ENCODE data around the gene AOX1. TPM values are rescaled to one million over a fixed set of nuclear protein-coding genes. Genes with fewer than 3 reads are reported as not detected.

The AOX1 gene
- total RNA-seq, 1 experiment from 2014 or later: 3.5 TPM

DNA sequence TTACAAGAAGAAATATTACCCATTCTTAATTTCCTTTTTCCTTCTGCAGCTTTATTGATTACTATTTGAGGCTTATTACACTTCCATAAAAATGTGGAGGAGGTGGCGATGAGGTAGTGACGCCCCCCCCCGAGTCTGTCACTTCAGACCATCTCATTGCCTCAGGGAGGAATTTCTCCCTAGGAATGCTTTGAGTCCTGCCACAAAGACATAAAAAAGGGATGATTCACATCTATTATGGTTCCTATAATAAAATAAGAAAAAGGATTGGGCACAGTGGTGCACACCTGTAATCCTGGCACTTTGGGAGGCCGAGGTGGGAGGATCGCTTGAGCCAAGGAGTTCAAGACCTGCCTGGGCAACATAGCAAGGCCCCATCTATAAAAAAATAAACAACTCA lies 93.7 kb downstream of the AOX1 start:
- Histone ChIP-seq H3K4me1 (ENCODE audit: insufficient read depth, low read length) (no peaks in the 10 kb centered on the region), H3K9ac (ENCODE audit: extremely low read depth, insufficient read length, low read length) (no peak overlapping the region), H3K56ac (ENCODE audit: insufficient read length, low read depth, low read length) (no peak overlapping the region), H2BK120ac (ENCODE audit: low read depth, low read length, poor library complexity, severe bottlenecking) (no peak overlapping the region), H4K8ac (replicated peaks; ENCODE audit: insufficient read length, low read depth, low read length) (no peak overlapping the region), H2BK12ac (ENCODE audit: insufficient read length, low read depth, low read length) (no peak overlapping the region), H3K4ac (ENCODE audit: low read depth, low read length) (no peak overlapping the region), H4K91ac (ENCODE audit: insufficient read length, low read depth, low read length) (no peak overlapping the region), H3K9me3 (ENCODE audit: control insufficient read depth, low read depth, low read length) (no peaks in the 10 kb centered on the region), H2BK5ac (ENCODE audit: insufficient read length, low read length) (no peak overlapping the region), H3K23me2 (ENCODE audit: insufficient read length, low read depth, low read length, poor library complexity, severe bottlenecking) (no peaks in the 10 kb centered on the region), H3K4me2 (ENCODE audit: insufficient read depth, insufficient read length, low read length) (no peak overlapping the region), H4K20me1 (ENCODE audit: control insufficient read depth, insufficient read depth, insufficient read length) (no peaks in the 10 kb centered on the region), H3K27me3 (ENCODE audit: insufficient read depth, low read length) (no peaks in the 10 kb centered on the region), H3K23ac (ENCODE audit: insufficient read length, low read depth, low read length) (no peak overlapping the region), H2AFZ (ENCODE audit: low read length) (no peak overlapping the region), H3T11ph (ENCODE audit: low read length) (no peak overlapping the region), H3K18ac (ENCODE audit: insufficient read length, low read depth, low read length) (no peak overlapping the region), H2BK15ac (ENCODE audit: low read depth, low read length) (no peak overlapping the region), H3K27ac (ENCODE audit: insufficient read length, low read depth, low read length) (no peak overlapping the region), H3K79me1 (ENCODE audit: insufficient read depth, low read depth, low read length, poor library complexity, severe bottlenecking) (no peaks in the 10 kb centered on the region), H2BK20ac (ENCODE audit: low read depth, low read length, poor library complexity, severe bottlenecking) (no peak overlapping the region), H2AK5ac (ENCODE audit: insufficient read length, low read length) (no peak overlapping the region), H4K5ac (ENCODE audit: insufficient read length, low read depth, low read length) (no peak overlapping the region), H3K14ac (ENCODE audit: insufficient read depth, low read length) (no peak overlapping the region), H3K79me2 (ENCODE audit: insufficient read depth, low read length) (no peaks in the 10 kb centered on the region)
- Mint-ChIP-seq H3K4me3 (no peak overlapping the region), H3K9me3 (no peaks in the 10 kb centered on the region), H3K36me3 (ENCODE audit: insufficient read depth in 1 of 3, low read depth in 3 of 3) (no peaks in the 10 kb centered on the region), H3K27ac (no peak overlapping the region), H3K4me1 (peaks cover 0 to 4% of the 10 kb centered on the region in 2 experiments; a peak in 3 of 4 replicates), H3K27me3 (ENCODE audit: low read depth) (peaks cover 4% of the 10 kb centered on the region; the same call in 1 of the 2 replicates)
- DNase-seq: no peak
- no CpG with 5 or more reads among the region's 5 CpGs for WGBS (ENCODE audit: extremely low coverage, insufficient read length, low lambda C conversion rate)
- TF ChIP-seq CTCF (conservative IDR thresholded peaks at IDR 0.05): no peak

Data from H9 (cell line).